Epithelial cell of alveolus of lung (primary cell): ENCODE data around the gene ERCC4. TPM values are rescaled to one million over a fixed set of nuclear protein-coding genes. Genes with fewer than 3 reads are reported as not detected.

ENCODE experiments used
- total RNA-seq: library from RNA; depleted of rRNA; stranded (reverse); fragments of >200 nt; gene quantifications from 2 replicates; pipeline ENCODE4 v1.2.1, GENCODE V29; 2015

Gene ERCC4
- total RNA-seq = 5.8 and 6.7 TPM in 2 replicates

DNA sequence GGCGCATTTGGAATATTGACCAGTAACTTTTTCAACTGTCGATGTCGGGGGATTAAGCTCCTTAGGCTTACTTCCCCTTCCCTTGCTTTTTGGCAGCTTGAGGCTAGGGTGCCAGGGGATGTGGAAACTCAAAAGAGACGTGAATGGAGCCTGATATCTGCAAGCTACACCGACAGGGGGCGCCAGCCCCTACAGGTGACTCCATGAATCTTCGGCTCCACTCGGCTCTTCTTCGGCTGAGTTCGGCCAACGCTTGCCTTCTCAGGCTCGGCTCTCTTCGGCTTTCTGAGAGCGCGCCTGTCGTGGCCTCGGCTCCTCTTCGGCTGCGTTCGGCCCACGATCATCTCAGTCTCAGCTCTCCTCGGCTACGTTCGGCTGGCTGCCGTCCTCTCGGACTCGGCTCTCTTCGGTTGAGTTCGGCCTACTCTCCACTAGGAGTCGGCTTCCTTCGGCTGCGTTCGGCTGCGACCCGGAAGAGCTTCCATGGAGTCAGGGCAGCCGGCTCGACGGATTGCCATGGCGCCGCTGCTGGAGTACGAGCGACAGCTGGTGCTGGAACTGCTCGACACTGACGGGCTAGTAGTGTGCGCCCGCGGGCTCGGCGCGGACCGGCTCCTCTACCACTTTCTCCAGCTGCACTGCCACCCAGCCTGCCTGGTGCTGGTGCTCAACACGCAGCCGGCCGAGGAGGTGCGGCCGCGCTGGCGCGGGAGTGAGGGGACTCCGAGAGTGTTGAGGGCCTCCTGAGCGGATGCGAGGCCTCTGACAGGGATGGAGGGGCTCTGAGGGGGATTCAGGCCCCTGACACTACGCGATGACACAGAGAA is at the start of gene ERCC4:
Gene ERCC4, plus strand, starts transcription at position 472 of the 827 bp plus-strand sequence. Its CDS starts 12 bp downstream, at position 484.

Other genes starting within 250 kb of the ERCC4 start
- gene MRTFB, start 151.2 kb downstream of the ERCC4 start, total RNA-seq = 6.6 and 10.9 TPM in 2 replicates